A549 (cell line): ENCODE data around the gene ANTKMT.

Experiments used
- CTCF ChIP-seq: fragments of >200 bp; sonication (Bioruptor Twin); formaldehyde crosslinking; IDR thresholded peaks from 3 replicates; pipeline ENCODE4 v1.5.1; 2016
- EHF ChIP-seq: fragments of 250-450 bp; sonication (Bioruptor Pico); IDR thresholded peaks from 2 replicates; pipeline ENCODE4 v1.5.0; 2020; ENCODE audit warnings: mild to moderate bottlenecking
- EHMT2 ChIP-seq: fragments of 200-600 bp; sonication (generic); IDR thresholded peaks from 2 replicates; pipeline ENCODE4 v1.6.1; 2016; ENCODE audit warnings: antibody characterized with exemption, low read depth, mild to moderate bottlenecking, moderate library complexity
- EP300 ChIP-seq, 2 experiments: fragments of >200 bp; sonication (Bioruptor Twin); formaldehyde crosslinking; IDR thresholded peaks; 2 replicates in 1 of 2; 3 replicates in 1 of 2; pipeline ENCODE4 v1.6.1; 2016 to 2017
- ESRRA ChIP-seq: fragments of 150-350 bp; IDR thresholded peaks from 2 replicates; pipeline ENCODE4 v1.6.1; 2014; ENCODE audit warnings: mild to moderate bottlenecking, low read length, borderline replicate concordance
- GATA3 ChIP-seq: IDR thresholded peaks from 2 replicates; pipeline ENCODE4 v1.6.1; 2012; ENCODE audit warnings: borderline replicate concordance
- KDM1A ChIP-seq: fragments of 200-600 bp; sonication (generic); IDR thresholded peaks from 2 replicates; pipeline ENCODE4 v1.6.1; 2016; ENCODE audit warnings: low read depth, mild to moderate bottlenecking
- POLR2A ChIP-seq: IDR thresholded peaks from 2 replicates; pipeline ENCODE4 v1.6.1; 2012; ENCODE audit warnings: mild to moderate bottlenecking, low read length
- RAD21 ChIP-seq, 2 experiments: fragments of >200 bp in 1 of 2; sonication (Bioruptor Twin) in 1 of 2; formaldehyde crosslinking in 1 of 2; IDR thresholded peaks in 1 of 2; conservative IDR thresholded peaks in 1 of 2; 2 replicates in 1 of 2; 3 replicates in 1 of 2; pipeline ENCODE4 v1.6.1; 2012 to 2018; ENCODE audit warnings: inconsistent platforms in 1 of 2
- REST ChIP-seq: fragments of 200-600 bp; sonication (generic); IDR thresholded peaks from 2 replicates; pipeline ENCODE4 v1.6.1; 2016; ENCODE audit warnings: antibody characterized with exemption, mild to moderate bottlenecking, moderate library complexity
- RFX5 ChIP-seq: fragments of 450-650 bp; IDR thresholded peaks from 2 replicates; pipeline ENCODE4 v1.7.1; 2014; ENCODE audit warnings: antibody characterized with exemption, mild to moderate bottlenecking, moderate library complexity
- TF ChIP-seq, protein P1 (sequence below): fragments of 450-650 bp; IDR thresholded peaks from 2 replicates; pipeline ENCODE4 v1.6.1; 2014; ENCODE audit warnings: antibody characterized with exemption

GRCh38 chr16:703406-703805 lies 17.5 kb upstream of the ANTKMT start:
- no peak for TF ChIP-seq REST
- no peak for TF ChIP-seq CTCF
- TF ChIP-seq, protein P1, sequence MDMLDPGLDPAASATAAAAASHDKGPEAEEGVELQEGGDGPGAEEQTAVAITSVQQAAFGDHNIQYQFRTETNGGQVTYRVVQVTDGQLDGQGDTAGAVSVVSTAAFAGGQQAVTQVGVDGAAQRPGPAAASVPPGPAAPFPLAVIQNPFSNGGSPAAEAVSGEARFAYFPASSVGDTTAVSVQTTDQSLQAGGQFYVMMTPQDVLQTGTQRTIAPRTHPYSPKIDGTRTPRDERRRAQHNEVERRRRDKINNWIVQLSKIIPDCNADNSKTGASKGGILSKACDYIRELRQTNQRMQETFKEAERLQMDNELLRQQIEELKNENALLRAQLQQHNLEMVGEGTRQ: no peak
- TF ChIP-seq RAD21 (conservative IDR thresholded peaks at IDR 0.05 in 1 of 2, IDR thresholded peaks at IDR 0.05 in 1 of 2): no peak
- TF ChIP-seq POLR2A: no peak
- TF ChIP-seq ESRRA: no peak
- no peak for TF ChIP-seq EHF
- no peak for TF ChIP-seq EHMT2
- TF ChIP-seq GATA3: no peak
- no peak for TF ChIP-seq EP300 (IDR thresholded peaks at IDR 0.05)
- no peak for TF ChIP-seq KDM1A
- TF ChIP-seq RFX5: no peak
